WTC11 (cell line): ENCODE measurements around the gene HPSE2. TPM values are rescaled to one million over a fixed set of nuclear protein-coding genes. Genes with fewer than 3 reads are reported as not detected.

Source experiments
- ATAC-seq: fragments of 200-7000 bp; cut with Tn5 transposase; 2 replicates; pipeline ENCODE4 v1.10.0; 2021; ENCODE audit warnings: mild to moderate bottlenecking, moderate library complexity
- CTCF ChIA-PET: fragments of 300-600 bp; sonication (Branson Sonifier 250); formaldehyde crosslinking; loops from one replicate; lab custom pipeline; 2021; ENCODE audit warnings: antibody characterized with exemption; lab: Charles Lee
- POLR2A ChIA-PET: fragments of 350-600 bp; sonication (Branson Sonifier 250); formaldehyde crosslinking; loops from one replicate; lab custom pipeline; 2021; ENCODE audit warnings: antibody characterized with exemption; lab: Charles Lee
- DNase-seq: peaks from one replicate; pipeline ENCODE4 v3.0.0; 2021; ENCODE audit warnings: low spot score
- H3K27ac Mint-ChIP-seq: 2 replicates; pipeline ENCODE4 v1.8.0; 2021; ENCODE audit warnings: mixed read lengths
- H3K27me3 Mint-ChIP-seq: 2 replicates; pipeline ENCODE4 v1.8.0; 2021; ENCODE audit warnings: low read depth, mild to moderate bottlenecking, moderate library complexity, mixed read lengths
- H3K36me3 Mint-ChIP-seq: 2 replicates; pipeline ENCODE4 v1.8.0; 2021; ENCODE audit warnings: mixed read lengths
- H3K4me1 Mint-ChIP-seq: 2 replicates; pipeline ENCODE4 v1.8.0; 2022; ENCODE audit warnings: mixed read lengths
- H3K4me3 Mint-ChIP-seq: 2 replicates; pipeline ENCODE4 v1.8.0; 2021; ENCODE audit warnings: mild to moderate bottlenecking, moderate library complexity, mixed read lengths
- H3K9me3 Mint-ChIP-seq: 2 replicates; pipeline ENCODE4 v1.8.0; 2021; ENCODE audit warnings: mixed read lengths
- AFF4 ChIP-seq: sonication (generic); formaldehyde crosslinking; IDR thresholded peaks from 2 replicates; pipeline ENCODE4 v1.8.1; 2023; ENCODE audit warnings: mild to moderate bottlenecking, missing genetic modification reagents, borderline replicate concordance
- ELF4 ChIP-seq: sonication (generic); formaldehyde crosslinking; IDR thresholded peaks from 2 replicates; pipeline ENCODE4 v1.8.1; 2022; ENCODE audit warnings: low read depth, mild to moderate bottlenecking, moderate library complexity, missing genetic modification reagents
- ESRRA ChIP-seq: sonication (generic); formaldehyde crosslinking; IDR thresholded peaks from 2 replicates; pipeline ENCODE4 v1.8.1; 2022; ENCODE audit warnings: mild to moderate bottlenecking, missing genetic modification reagents, borderline replicate concordance
- GABPB1 ChIP-seq: sonication (generic); formaldehyde crosslinking; IDR thresholded peaks from 2 replicates; pipeline ENCODE4 v1.8.1; 2023; ENCODE audit warnings: mild to moderate bottlenecking, missing genetic modification reagents
- GTF2I ChIP-seq: fragments of 250-450 bp; sonication (Bioruptor Pico); conservative IDR thresholded peaks from 2 replicates; pipeline ENCODE4 v1.4.0; 2021; ENCODE audit warnings: mild to moderate bottlenecking
- HMGA2 ChIP-seq: fragments of 250-450 bp; sonication (Bioruptor Pico); IDR thresholded peaks from 2 replicates; pipeline ENCODE4 v1.4.0; 2021; ENCODE audit warnings: mild to moderate bottlenecking, moderate library complexity
- KAT7 ChIP-seq: sonication (generic); formaldehyde crosslinking; IDR thresholded peaks from 2 replicates; pipeline ENCODE4 v1.8.1; 2023; ENCODE audit warnings: missing genetic modification reagents, mild to moderate bottlenecking, borderline replicate concordance
- MXD4 ChIP-seq: fragments of 250-450 bp; sonication (Bioruptor Pico); IDR thresholded peaks from 2 replicates; pipeline ENCODE4 v1.8.0; 2021; ENCODE audit warnings: mild to moderate bottlenecking, moderate library complexity, borderline replicate concordance
- NFYB ChIP-seq: sonication (generic); formaldehyde crosslinking; conservative IDR thresholded peaks from 2 replicates; pipeline ENCODE4 v1.8.0; 2022; ENCODE audit warnings: low read depth, missing genetic modification reagents
- RELA ChIP-seq: sonication (generic); formaldehyde crosslinking; IDR thresholded peaks from 2 replicates; pipeline ENCODE4 v1.8.1; 2022; ENCODE audit warnings: missing genetic modification reagents, mild to moderate bottlenecking, borderline replicate concordance
- SP1 ChIP-seq: sonication (generic); formaldehyde crosslinking; conservative IDR thresholded peaks from 2 replicates; pipeline ENCODE4 v1.8.1; 2022; ENCODE audit warnings: missing genetic modification reagents
- TEAD1 ChIP-seq: sonication (generic); formaldehyde crosslinking; IDR thresholded peaks from 2 replicates; pipeline ENCODE4 v1.8.0; 2022; ENCODE audit warnings: mild to moderate bottlenecking, missing genetic modification reagents
- ZBTB21 ChIP-seq: sonication (generic); formaldehyde crosslinking; IDR thresholded peaks from 2 replicates; pipeline ENCODE4 v1.8.1; 2023; ENCODE audit warnings: mild to moderate bottlenecking, missing genetic modification reagents, borderline replicate concordance
- ZNF232 ChIP-seq: sonication (generic); formaldehyde crosslinking; IDR thresholded peaks from 2 replicates; pipeline ENCODE4 v1.8.0; 2022; ENCODE audit warnings: mild to moderate bottlenecking, missing genetic modification reagents
- ZNF396 ChIP-seq: fragments of 250-450 bp; sonication (Bioruptor Pico); IDR thresholded peaks from 2 replicates; pipeline ENCODE4 v1.8.0; 2021; ENCODE audit warnings: mild to moderate bottlenecking, moderate library complexity, borderline replicate concordance
- ZNF425 ChIP-seq: fragments of 250-450 bp; sonication (Bioruptor Pico); conservative IDR thresholded peaks from 2 replicates; pipeline ENCODE4 v1.9.0; 2021; ENCODE audit warnings: mild to moderate bottlenecking
- ZNF671 ChIP-seq: fragments of 250-450 bp; sonication (Bioruptor Pico); IDR thresholded peaks from 2 replicates; pipeline ENCODE4 v1.8.0; 2021; ENCODE audit warnings: mild to moderate bottlenecking
- total RNA-seq: library from RNA; stranded (reverse); gene quantifications from 3 replicates; pipeline ENCODE4 v1.2.3, GENCODE V29; 2021
- TF ChIP-seq, protein P1 (sequence below): sonication (generic); formaldehyde crosslinking; IDR thresholded peaks from 2 replicates; pipeline ENCODE4 v1.8.1; 2023; ENCODE audit warnings: mild to moderate bottlenecking, moderate library complexity, missing genetic modification reagents
- TF ChIP-seq, protein P2 (sequence below): sonication (generic); formaldehyde crosslinking; IDR thresholded peaks from 2 replicates; pipeline ENCODE4 v1.8.1; 2023; ENCODE audit warnings: mild to moderate bottlenecking, missing genetic modification reagents
- TF ChIP-seq, protein P3 (sequence below): sonication (generic); formaldehyde crosslinking; IDR thresholded peaks from 2 replicates; pipeline ENCODE4 v1.8.0; 2022; ENCODE audit warnings: mild to moderate bottlenecking, missing genetic modification reagents
- TF ChIP-seq, protein P4 (sequence below): sonication (generic); formaldehyde crosslinking; IDR thresholded peaks from 2 replicates; pipeline ENCODE4 v1.8.1; 2023; ENCODE audit warnings: mild to moderate bottlenecking, missing genetic modification reagents, moderate library complexity
- TF ChIP-seq, protein P5 (sequence below): sonication (generic); formaldehyde crosslinking; conservative IDR thresholded peaks from 2 replicates; pipeline ENCODE4 v1.8.1; 2022; ENCODE audit warnings: mild to moderate bottlenecking, missing genetic modification reagents

The HPSE2 gene
- total RNA-seq, 1 experiment from 2014 or later: 0.66 TPM

DNA sequence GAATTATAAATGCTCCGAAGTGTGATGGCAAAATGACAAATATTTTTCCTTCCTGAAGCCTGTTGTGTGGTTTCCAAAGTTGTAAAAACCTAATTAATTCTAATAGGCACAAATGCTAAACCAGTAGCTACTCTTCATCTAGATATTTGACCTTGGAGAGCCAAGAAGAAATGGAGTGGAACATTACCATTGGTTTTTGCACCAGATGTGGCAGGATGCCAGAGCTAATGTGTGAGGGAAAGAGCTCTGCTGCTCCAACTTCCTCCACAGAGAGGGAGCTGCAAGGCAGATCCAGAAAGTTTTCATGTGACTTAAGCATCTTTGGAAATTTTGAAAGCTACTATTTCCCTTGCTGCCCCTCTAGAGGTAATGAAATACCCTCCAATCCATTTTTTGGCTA lies 723.8 kb downstream of the HPSE2 start (continued):
- TF ChIP-seq, protein P1, sequence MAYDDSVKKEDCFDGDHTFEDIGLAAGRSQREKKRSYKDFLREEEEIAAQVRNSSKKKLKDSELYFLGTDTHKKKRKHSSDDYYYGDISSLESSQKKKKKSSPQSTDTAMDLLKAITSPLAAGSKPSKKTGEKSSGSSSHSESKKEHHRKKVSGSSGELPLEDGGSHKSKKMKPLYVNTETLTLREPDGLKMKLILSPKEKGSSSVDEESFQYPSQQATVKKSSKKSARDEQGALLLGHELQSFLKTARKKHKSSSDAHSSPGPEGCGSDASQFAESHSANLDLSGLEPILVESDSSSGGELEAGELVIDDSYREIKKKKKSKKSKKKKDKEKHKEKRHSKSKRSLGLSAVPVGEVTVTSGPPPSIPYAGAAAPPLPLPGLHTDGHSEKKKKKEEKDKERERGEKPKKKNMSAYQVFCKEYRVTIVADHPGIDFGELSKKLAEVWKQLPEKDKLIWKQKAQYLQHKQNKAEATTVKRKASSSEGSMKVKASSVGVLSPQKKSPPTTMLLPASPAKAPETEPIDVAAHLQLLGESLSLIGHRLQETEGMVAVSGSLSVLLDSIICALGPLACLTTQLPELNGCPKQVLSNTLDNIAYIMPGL (CRISPR knock-in tag): no peak
- TF ChIP-seq HMGA2 (CRISPR knock-in tag) (no peak), ZNF232 (CRISPR knock-in tag) (no peak), ZBTB21 (CRISPR knock-in tag) (no peak)
- TF ChIP-seq, protein P2, sequence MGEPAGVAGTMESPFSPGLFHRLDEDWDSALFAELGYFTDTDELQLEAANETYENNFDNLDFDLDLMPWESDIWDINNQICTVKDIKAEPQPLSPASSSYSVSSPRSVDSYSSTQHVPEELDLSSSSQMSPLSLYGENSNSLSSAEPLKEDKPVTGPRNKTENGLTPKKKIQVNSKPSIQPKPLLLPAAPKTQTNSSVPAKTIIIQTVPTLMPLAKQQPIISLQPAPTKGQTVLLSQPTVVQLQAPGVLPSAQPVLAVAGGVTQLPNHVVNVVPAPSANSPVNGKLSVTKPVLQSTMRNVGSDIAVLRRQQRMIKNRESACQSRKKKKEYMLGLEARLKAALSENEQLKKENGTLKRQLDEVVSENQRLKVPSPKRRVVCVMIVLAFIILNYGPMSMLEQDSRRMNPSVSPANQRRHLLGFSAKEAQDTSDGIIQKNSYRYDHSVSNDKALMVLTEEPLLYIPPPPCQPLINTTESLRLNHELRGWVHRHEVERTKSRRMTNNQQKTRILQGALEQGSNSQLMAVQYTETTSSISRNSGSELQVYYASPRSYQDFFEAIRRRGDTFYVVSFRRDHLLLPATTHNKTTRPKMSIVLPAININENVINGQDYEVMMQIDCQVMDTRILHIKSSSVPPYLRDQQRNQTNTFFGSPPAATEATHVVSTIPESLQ (CRISPR knock-in tag): no peak
- TF ChIP-seq, protein P3, sequence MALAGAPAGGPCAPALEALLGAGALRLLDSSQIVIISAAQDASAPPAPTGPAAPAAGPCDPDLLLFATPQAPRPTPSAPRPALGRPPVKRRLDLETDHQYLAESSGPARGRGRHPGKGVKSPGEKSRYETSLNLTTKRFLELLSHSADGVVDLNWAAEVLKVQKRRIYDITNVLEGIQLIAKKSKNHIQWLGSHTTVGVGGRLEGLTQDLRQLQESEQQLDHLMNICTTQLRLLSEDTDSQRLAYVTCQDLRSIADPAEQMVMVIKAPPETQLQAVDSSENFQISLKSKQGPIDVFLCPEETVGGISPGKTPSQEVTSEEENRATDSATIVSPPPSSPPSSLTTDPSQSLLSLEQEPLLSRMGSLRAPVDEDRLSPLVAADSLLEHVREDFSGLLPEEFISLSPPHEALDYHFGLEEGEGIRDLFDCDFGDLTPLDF (CRISPR knock-in tag): no peak

DNA sequence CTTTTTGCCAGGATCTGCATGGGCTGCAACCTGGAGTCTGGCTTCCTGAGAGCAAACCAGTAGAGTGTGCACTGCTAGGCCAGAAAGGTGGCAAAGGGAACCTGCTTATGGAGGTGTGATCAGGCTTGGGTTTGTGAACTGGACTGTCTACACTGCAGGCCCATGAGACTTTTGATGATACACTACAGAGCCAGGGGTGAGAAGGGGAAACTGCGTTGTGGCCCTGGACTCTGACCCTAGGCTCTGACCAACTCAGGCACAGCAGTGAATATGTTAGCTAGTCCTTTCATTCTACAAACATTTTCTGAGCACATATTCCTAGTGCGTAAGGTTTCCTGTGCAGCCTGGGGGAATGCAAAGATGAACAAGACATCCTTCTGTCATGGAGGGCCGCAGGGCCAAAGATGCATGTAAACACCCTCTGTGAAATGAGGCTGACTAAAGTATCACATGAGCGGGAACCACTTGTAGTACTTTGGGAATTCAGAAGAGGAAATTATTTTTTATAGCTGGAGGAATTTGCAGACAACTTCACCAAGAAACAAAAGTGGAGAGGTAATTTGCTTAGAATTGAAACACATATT lies 725.1 kb downstream of the HPSE2 start:
- no peak for TF ChIP-seq RELA (CRISPR knock-in tag)
- no peak for TF ChIP-seq GTF2I (CRISPR knock-in tag)
- TF ChIP-seq NFYB: no peak
- no peak for TF ChIP-seq MXD4 (CRISPR knock-in tag)
- TF ChIP-seq ESRRA (CRISPR knock-in tag): no peak
- TF ChIP-seq ZNF671 (CRISPR knock-in tag): no peak
- Mint-ChIP-seq H3K4me1 (0 out of 2 replicates have a peak, but pooled peaks cover 2% of the 10 kb centered on the region), H3K36me3 (no peaks in the 10 kb centered on the region), H3K4me3 (no peak overlapping the region), H3K27me3 (no peaks in the 10 kb centered on the region), H3K9me3 (no peaks in the 10 kb centered on the region), H3K27ac (no peak overlapping the region)
- DNase-seq (no peak), ATAC-seq (no peak)
- ChIA-PET POLR2A (no interaction called here), CTCF (no interaction called here)

DNA sequence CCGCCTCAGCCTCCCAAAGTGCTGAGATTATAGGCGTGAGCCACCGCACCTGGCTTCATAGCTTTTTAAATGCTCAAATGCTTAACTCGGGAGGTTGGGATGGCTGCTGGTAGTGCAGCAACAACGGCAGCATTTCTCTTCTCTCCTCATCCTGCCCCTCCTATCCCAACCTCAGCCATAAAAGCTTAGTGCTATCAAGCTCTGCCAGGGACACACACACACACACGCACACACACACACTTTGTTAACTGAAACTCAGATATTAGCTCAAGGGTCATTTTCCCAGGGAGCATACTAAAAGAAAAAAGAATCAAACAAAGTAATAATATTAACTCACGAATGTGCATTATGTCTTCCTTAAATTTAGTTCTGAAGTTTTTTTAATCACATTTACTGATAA lies 725.9 kb downstream of the HPSE2 start:
- Mint-ChIP-seq H3K4me3 (no peak overlapping the region), H3K27ac (no peak overlapping the region), H3K27me3 (no peaks in the 10 kb centered on the region), H3K36me3 (no peaks in the 10 kb centered on the region), H3K4me1 (peaks cover 9% of the 10 kb centered on the region), H3K9me3 (no peaks in the 10 kb centered on the region)
- CTCF ChIA-PET: no interaction called here
- POLR2A ChIA-PET: no interaction called here
- DNase-seq (no peak), ATAC-seq (no peak)
- TF ChIP-seq AFF4: no peak
- TF ChIP-seq TEAD1 (CRISPR knock-in tag): no peak
- TF ChIP-seq, protein P4, sequence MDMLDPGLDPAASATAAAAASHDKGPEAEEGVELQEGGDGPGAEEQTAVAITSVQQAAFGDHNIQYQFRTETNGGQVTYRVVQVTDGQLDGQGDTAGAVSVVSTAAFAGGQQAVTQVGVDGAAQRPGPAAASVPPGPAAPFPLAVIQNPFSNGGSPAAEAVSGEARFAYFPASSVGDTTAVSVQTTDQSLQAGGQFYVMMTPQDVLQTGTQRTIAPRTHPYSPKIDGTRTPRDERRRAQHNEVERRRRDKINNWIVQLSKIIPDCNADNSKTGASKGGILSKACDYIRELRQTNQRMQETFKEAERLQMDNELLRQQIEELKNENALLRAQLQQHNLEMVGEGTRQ: no peak
- TF ChIP-seq, protein P5, sequence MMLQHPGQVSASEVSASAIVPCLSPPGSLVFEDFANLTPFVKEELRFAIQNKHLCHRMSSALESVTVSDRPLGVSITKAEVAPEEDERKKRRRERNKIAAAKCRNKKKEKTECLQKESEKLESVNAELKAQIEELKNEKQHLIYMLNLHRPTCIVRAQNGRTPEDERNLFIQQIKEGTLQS (CRISPR knock-in tag): no peak
- no peak for TF ChIP-seq ELF4
- no peak for TF ChIP-seq ZNF425 (CRISPR knock-in tag)
- TF ChIP-seq ZNF396 (CRISPR knock-in tag): no peak
- no peak for TF ChIP-seq MXD4 (CRISPR knock-in tag)
- TF ChIP-seq GABPB1 (CRISPR knock-in tag): no peak
- no peak for TF ChIP-seq SP1 (CRISPR knock-in tag)
- TF ChIP-seq KAT7 (CRISPR knock-in tag): no peak
